OCI-LY7 (cell line): ENCODE results near the gene LSG1. TPM values are rescaled to one million over a fixed set of nuclear protein-coding genes. Genes with fewer than 3 reads are reported as not detected.

ENCODE experiments used
- BruUV-seq: library from RNA; stranded (reverse); fragments of 400-500 nt; replicated peaks from 2 replicates; lab custom pipeline; 2021; lab: Mats Ljungman, UMichigan
- CTCF ChIA-PET: fragments of 300-600 bp; sonication (Branson Sonifier 250); formaldehyde crosslinking; loops from one replicate; lab custom pipeline; 2022; ENCODE audit warnings: antibody characterized with exemption; ENCODE audit not compliant: unreplicated experiment; lab: Charles Lee
- POLR2A ChIA-PET: fragments of 300-600 bp; sonication (Branson Sonifier 250); formaldehyde crosslinking; loops from one replicate; lab custom pipeline; 2022; ENCODE audit warnings: antibody characterized with exemption; lab: Charles Lee
- DNase-seq: peaks from one replicate; pipeline ENCODE4 v3.0.0-alpha.2; 2015; ENCODE audit warnings: low spot score
- H2AFZ ChIP-seq: fragments of 200-600 bp; sonication (generic), shearing (Covaris generic); 2 replicates; pipeline ENCODE4 v1.6.1; 2014; ENCODE audit warnings: mild to moderate bottlenecking, antibody characterized with exemption, low read length, moderate library complexity
- H3K27ac ChIP-seq: fragments of 200-600 bp; sonication (generic); 2 replicates; pipeline ENCODE4 v1.5.1; 2014; ENCODE audit warnings: mixed run types, low read depth, mild to moderate bottlenecking, moderate library complexity, low read length, inconsistent platforms; ENCODE audit not compliant: poor library complexity, severe bottlenecking
- H3K36me3 ChIP-seq: fragments of 200-600 bp; sonication (generic); 2 replicates; pipeline ENCODE4 v1.6.1; 2014; ENCODE audit warnings: mild to moderate bottlenecking, antibody characterized with exemption, low read length, moderate library complexity, mixed read lengths; ENCODE audit not compliant: insufficient read depth
- H3K4me1 ChIP-seq: fragments of 200-600 bp; sonication (generic); 2 replicates; pipeline ENCODE4 v1.5.1; 2014; ENCODE audit warnings: mild to moderate bottlenecking, low read length; ENCODE audit not compliant: insufficient read depth, poor library complexity, severe bottlenecking
- H3K4me2 ChIP-seq: fragments of 200-600 bp; sonication (generic); 2 replicates; pipeline ENCODE4 v1.6.1; 2014; ENCODE audit warnings: mild to moderate bottlenecking, low read length
- H3K4me3 ChIP-seq: fragments of 200-600 bp; sonication (generic); 2 replicates; pipeline ENCODE4 v1.5.1; 2014; ENCODE audit warnings: mild to moderate bottlenecking, low read depth, low read length; ENCODE audit not compliant: poor library complexity, severe bottlenecking
- H3K79me2 ChIP-seq: fragments of 200-600 bp; sonication (generic); 2 replicates; pipeline ENCODE4 v1.6.1; 2016; ENCODE audit warnings: low read depth, mild to moderate bottlenecking, low read length, moderate library complexity, mixed read lengths; ENCODE audit not compliant: insufficient read depth
- H3K9me2 ChIP-seq: fragments of 200-600 bp; sonication (generic); 2 replicates; pipeline ENCODE4 v1.6.1; 2016; ENCODE audit warnings: mild to moderate bottlenecking, low read length, mixed read lengths; ENCODE audit not compliant: insufficient read depth
- H3K9me3 ChIP-seq: fragments of 200-600 bp; sonication (generic); 2 replicates; pipeline ENCODE4 v1.6.1; 2014; ENCODE audit warnings: mild to moderate bottlenecking, mixed run types, low read length, mixed read lengths
- H4K20me1 ChIP-seq: fragments of 200-600 bp; sonication (generic); 2 replicates; pipeline ENCODE4 v1.6.1; 2014; ENCODE audit warnings: mild to moderate bottlenecking, antibody characterized with exemption, low read length, moderate library complexity, mixed read lengths; ENCODE audit not compliant: insufficient read depth
- CTCF ChIP-seq: fragments of 200-600 bp; sonication (generic); conservative IDR thresholded peaks from 2 replicates; pipeline ENCODE4 v1.5.1; 2014; ENCODE audit warnings: mild to moderate bottlenecking, antibody characterized with exemption, low read length, moderate library complexity, mixed read lengths
- EZH2phosphoT487 ChIP-seq: fragments of 200-600 bp; sonication (generic); IDR thresholded peaks from 2 replicates; pipeline ENCODE4 v1.6.1; 2018; ENCODE audit warnings: low read depth, borderline replicate concordance, mild to moderate bottlenecking, mixed run types, antibody characterized with exemption, low read length, moderate library complexity, mixed read lengths
- intact Hi-C: fragments of 100-400 bp; cut with micrococcal nuclease; formaldehyde crosslinking; loops from one replicate; pipeline ENCODE4 v1.10.0; 2022; ENCODE audit not compliant: unreplicated experiment
- total RNA-seq, 2 experiments: library from RNA; depleted of rRNA in 1 of 2; stranded (reverse); fragments of >200 nt in 1 of 2; shearing (Covaris generic) in 1 of 2; gene quantifications; 2 replicates each; pipeline ENCODE4 v1.2.3, GENCODE V29; 2014 to 2022

LSG1 gene
- total RNA-seq, 2 experiments from 2014 or later = 44.4 to 52.9 TPM

- no peak overlapping the region for H2AFZ ChIP-seq
- no peaks in the 10 kb centered on the region for H3K79me2 ChIP-seq
- intact Hi-C loops = no loop called here
- no peaks in the 10 kb centered on the region for H4K20me1 ChIP-seq
- TF ChIP-seq CTCF (no peak), EZH2phosphoT487 (no peak)
- CTCF ChIA-PET = no interaction called here
- BruUV-seq = no TSS peak
- H3K27ac ChIP-seq = no peak overlapping the region
- H3K4me2 ChIP-seq = no peak overlapping the region
- POLR2A ChIA-PET = interaction anchor here (0.6 to 1.3 kb wide), 2 partner anchors 8 to 27 kb away, joined by 4 to 7 read pairs; no protein-coding TSS in a partner anchor
- no peaks in the 10 kb centered on the region for H3K4me1 ChIP-seq
- no peak for DNase-seq
- no peak overlapping the region for H3K4me3 ChIP-seq
- peaks cover 92% of the 10 kb centered on the region for H3K36me3 ChIP-seq
- H3K9me2 ChIP-seq = no peaks in the 10 kb centered on the region
- H3K9me3 ChIP-seq = no peaks in the 10 kb centered on the region
Measured at GRCh38 chr3:194647747-194648146, 24.2 kb downstream of the LSG1 start.

GRCh38 chr3:194642769-194643168 lies 29.2 kb downstream of the LSG1 start:
- Histone ChIP-seq H3K9me3 (no peaks in the 10 kb centered on the region), H3K4me2 (no peak overlapping the region), H3K4me3 (no peak overlapping the region), H3K9me2 (no peaks in the 10 kb centered on the region), H3K36me3 (peaks cover 74% of the 10 kb centered on the region), H3K27ac (no peak overlapping the region), H3K79me2 (no peaks in the 10 kb centered on the region), H4K20me1 (no peaks in the 10 kb centered on the region), H3K4me1 (peaks cover 6% of the 10 kb centered on the region), H2AFZ (no peak overlapping the region)
- no peak for TF ChIP-seq EZH2phosphoT487
- no peak for TF ChIP-seq CTCF
- CTCF ChIA-PET = no interaction called here
- DNase-seq = no peak
- no TSS peak for BruUV-seq
- intact Hi-C loops = no loop called here
- POLR2A ChIA-PET = interaction anchor here (1.0 kb wide), 1 partner anchor 29 kb away, joined by 4 read pairs; the partner anchor contains the start of gene LSG1

GRCh38 chr3:194640829-194641228 lies 31.2 kb downstream of the LSG1 start:
- POLR2A ChIA-PET = interaction anchor here (0.7 kb wide), 1 partner anchor 142 kb away, joined by 3 read pairs; no protein-coding TSS in a partner anchor

More at GRCh38 chr3:194640829-194641228, 31.2 kb downstream of the LSG1 start:
- no peak overlapping the region for H3K4me2 ChIP-seq
- peak; percentile 27 for DNase-seq
- TF ChIP-seq EZH2phosphoT487 = no peak
- peak; percentile 63 for TF ChIP-seq CTCF
- no peak overlapping the region for H2AFZ ChIP-seq
- no peaks in the 10 kb centered on the region for H3K79me2 ChIP-seq
- intact Hi-C loops = no loop called here
- TSS peak; percentile 85 for BruUV-seq
- CTCF ChIA-PET = no interaction called here
- H3K9me3 ChIP-seq = no peaks in the 10 kb centered on the region
- H3K36me3 ChIP-seq = peaks cover 59% of the 10 kb centered on the region
- no peak overlapping the region for H3K4me3 ChIP-seq
- no peaks in the 10 kb centered on the region for H4K20me1 ChIP-seq
- no peaks in the 10 kb centered on the region for H3K9me2 ChIP-seq
- no peak overlapping the region for H3K27ac ChIP-seq
- peaks cover 6% of the 10 kb centered on the region for H3K4me1 ChIP-seq
